VCaP (cell line): Measurements from ENCODE around the gene DHX34.

Experiments
- H3K27ac ChIP-seq: fragments of 450-650 bp; 2 replicates; pipeline ENCODE4 v1.5.1; 2017
- CTCF ChIP-seq: fragments of 450-650 bp; conservative IDR thresholded peaks from 2 replicates; pipeline ENCODE4 v1.5.1; 2017; ENCODE audit warnings: mild to moderate bottlenecking, moderate library complexity

The DHX34 gene

GRCh38 chr19:47309608-47310007, 39.5 kb upstream of the DHX34 start, which contains the start of gene C5AR1:
Gene C5AR1 (plus strand): TSS chr19:47309861. CDS start chr19:47309896, 35 bp downstream.
- H3K27ac ChIP-seq, result no peak within 1 kb of the TSS
- no peak for TF ChIP-seq CTCF

- TF ChIP-seq CTCF, result no peak
Measured at GRCh38 chr19:47310323-47310722, 38.8 kb upstream of the DHX34 start.

GRCh38 chr19:47310819-47311218, 38.3 kb upstream of the DHX34 start:
- TF ChIP-seq CTCF, result no peak
- H3K27ac ChIP-seq, result no peak overlapping the region

More at GRCh38 chr19:47310323-47310722, 38.8 kb upstream of the DHX34 start:
- H3K27ac ChIP-seq, result no peak overlapping the region

- H3K27ac ChIP-seq, result no peak overlapping the region
Measured at GRCh38 chr19:47312366-47313006, 36.6 kb upstream of the DHX34 start.

GRCh38 chr19:47313754-47314295, 35.3 kb upstream of the DHX34 start:
- no peak for TF ChIP-seq CTCF
- no peak overlapping the region for H3K27ac ChIP-seq

More at GRCh38 chr19:47312366-47313006, 36.6 kb upstream of the DHX34 start:
- TF ChIP-seq CTCF, result no peak

- no peak overlapping the region for H3K27ac ChIP-seq
- no peak for TF ChIP-seq CTCF
Measured at GRCh38 chr19:47315125-47315821, 33.8 kb upstream of the DHX34 start.

- TF ChIP-seq CTCF, result no peak
- no peak overlapping the region for H3K27ac ChIP-seq
Measured at GRCh38 chr19:47316513-47316912, 32.6 kb upstream of the DHX34 start.
